Right atrium auricular region (tissue), 2 donors: ENCODE measurements around the gene CELA3A. TPM values are rescaled to one million over a fixed set of nuclear protein-coding genes. Genes with fewer than 3 reads are reported as not detected.
"Not testable (repeated sequence)": the region's sequence is repeated elsewhere in the genome, so short reads cannot be mapped to it uniquely, and the experiment has no call there.

Experiments used
- DNase-seq: peaks from one replicate; pipeline ENCODE4 v3.0.0-alpha.2; 2019; ENCODE audit warnings: low spot score
- H3K27ac ChIP-seq, 2 donors: fragments of 200-600 bp; sonication (generic); 1 replicate in 1 of 2; 2 replicates in 1 of 2; pipeline ENCODE4 v1.5.1; 2016 to 2019
- H3K27me3 ChIP-seq, 2 donors: fragments of 200-600 bp; sonication (generic); one replicate each; pipeline versions ENCODE4 v1.5.1 to v1.6.0; 2017 to 2019
- H3K36me3 ChIP-seq: fragments of 200-600 bp; sonication (generic); one replicate; pipeline ENCODE4 v1.5.1; 2016
- H3K4me1 ChIP-seq, 2 donors: fragments of 200-600 bp; sonication (generic); one replicate each; pipeline versions ENCODE4 v1.5.1 to v1.6.0; 2017 to 2019
- H3K4me3 ChIP-seq, 2 donors: fragments of 200-600 bp; sonication (generic); 1 replicate in 1 of 2; 2 replicates in 1 of 2; pipeline ENCODE4 v1.5.1; 2017 to 2019; ENCODE audit warnings: mild to moderate bottlenecking in 1 of 2, moderate library complexity in 1 of 2
- H3K9me3 ChIP-seq, 2 donors: fragments of 200-600 bp; sonication (generic); one replicate each; pipeline ENCODE4 v1.5.1; 2019
- total RNA-seq, 2 donors: library from RNA; depleted of rRNA; stranded (reverse); fragments of >200 nt; gene quantifications; one replicate each; pipeline ENCODE4 v1.1.0, GENCODE V29; 2016
- TF ChIP-seq, protein P1 (sequence below), 2 donors: fragments of 200-600 bp; sonication (generic); IDR thresholded peaks; one replicate each; pipeline ENCODE4 v1.5.1; 2019; ENCODE audit warnings: antibody characterized with exemption in 2 of 2

CELA3A gene
- total RNA-seq, 2 donors from 2014 or later = not detected

DNA sequence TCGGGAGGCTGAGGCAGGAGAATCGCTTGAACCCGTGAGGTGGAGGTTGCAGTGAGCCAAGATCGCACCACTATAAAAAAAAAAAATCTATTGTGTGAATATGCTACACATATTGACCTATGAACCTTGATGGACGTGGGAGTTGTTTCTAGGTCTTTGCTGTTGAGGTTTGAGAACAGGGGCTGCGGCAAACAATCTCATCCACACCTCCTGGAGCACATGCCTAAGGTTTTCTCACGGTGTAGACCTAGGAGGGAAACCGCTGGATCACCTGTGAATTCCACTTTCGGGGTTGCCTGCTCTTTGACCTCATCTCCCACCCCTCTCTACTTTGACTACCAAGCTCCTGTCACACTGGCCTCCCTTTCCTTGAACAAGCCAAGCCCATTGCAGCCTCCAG, 26.2 kb upstream of the CELA3A start:
- H3K4me3 ChIP-seq, H3K9me3 ChIP-seq, H3K36me3 ChIP-seq, H3K27me3 ChIP-seq, H3K27ac ChIP-seq, H3K4me1 ChIP-seq, DNase-seq: not testable (repeated sequence)

DNA sequence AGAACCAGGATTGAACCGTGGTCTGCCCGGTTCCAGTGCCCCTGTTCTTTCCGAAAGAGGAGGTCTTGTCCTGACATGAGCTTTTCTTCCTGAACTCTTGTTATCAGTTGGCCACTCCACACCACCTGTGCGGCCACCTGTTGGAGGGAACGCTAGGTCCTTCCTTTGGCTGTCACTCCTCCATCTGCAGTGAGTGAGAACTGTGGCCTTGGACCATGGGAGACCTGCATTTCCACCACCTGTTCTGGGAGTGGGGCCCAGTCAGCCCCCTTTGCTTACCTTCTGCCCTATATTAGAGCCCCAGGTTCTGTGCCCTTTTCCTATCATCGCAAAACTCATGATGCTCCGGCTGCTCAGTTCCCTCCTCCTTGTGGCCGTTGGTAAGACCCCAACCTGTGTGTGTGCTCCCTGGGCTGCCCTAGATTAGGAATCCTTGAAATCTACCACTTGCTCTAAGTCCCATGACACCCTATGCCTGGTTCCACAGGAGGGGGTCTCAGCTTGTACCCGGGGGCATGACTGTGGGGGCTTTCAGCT, 24.7 kb upstream of the CELA3A start, which contains the start of gene CELA3B:
Gene CELA3B, plus strand, starts transcription at position 320 of the 537 bp plus-strand sequence. Its CDS starts 18 bp downstream, at position 338.
- not testable (repeated sequence) for H3K36me3 ChIP-seq, H3K4me3 ChIP-seq, DNase-seq, H3K4me1 ChIP-seq, H3K9me3 ChIP-seq, H3K27ac ChIP-seq, H3K27me3 ChIP-seq

DNA sequence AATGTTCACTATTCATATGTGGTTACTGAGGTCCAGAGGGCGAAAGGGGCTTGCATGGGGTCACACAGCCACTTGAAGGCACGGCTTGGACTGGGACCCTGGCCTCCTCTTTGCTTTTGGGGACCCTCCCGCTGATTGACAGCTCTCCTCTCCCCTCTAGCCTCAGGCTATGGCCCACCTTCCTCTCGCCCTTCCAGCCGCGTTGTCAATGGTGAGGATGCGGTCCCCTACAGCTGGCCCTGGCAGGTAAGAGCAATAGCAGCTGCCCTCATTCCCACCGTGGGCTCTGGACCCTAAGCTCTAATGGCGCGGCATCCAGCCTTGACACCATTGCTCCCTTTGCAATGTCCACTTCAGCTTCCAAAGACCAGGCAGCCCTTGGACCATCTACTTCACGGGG, 23.2 kb upstream of the CELA3A start:
- H3K27ac ChIP-seq, H3K4me3 ChIP-seq, H3K9me3 ChIP-seq, H3K36me3 ChIP-seq, H3K4me1 ChIP-seq, H3K27me3 ChIP-seq, DNase-seq: not testable (repeated sequence)

DNA sequence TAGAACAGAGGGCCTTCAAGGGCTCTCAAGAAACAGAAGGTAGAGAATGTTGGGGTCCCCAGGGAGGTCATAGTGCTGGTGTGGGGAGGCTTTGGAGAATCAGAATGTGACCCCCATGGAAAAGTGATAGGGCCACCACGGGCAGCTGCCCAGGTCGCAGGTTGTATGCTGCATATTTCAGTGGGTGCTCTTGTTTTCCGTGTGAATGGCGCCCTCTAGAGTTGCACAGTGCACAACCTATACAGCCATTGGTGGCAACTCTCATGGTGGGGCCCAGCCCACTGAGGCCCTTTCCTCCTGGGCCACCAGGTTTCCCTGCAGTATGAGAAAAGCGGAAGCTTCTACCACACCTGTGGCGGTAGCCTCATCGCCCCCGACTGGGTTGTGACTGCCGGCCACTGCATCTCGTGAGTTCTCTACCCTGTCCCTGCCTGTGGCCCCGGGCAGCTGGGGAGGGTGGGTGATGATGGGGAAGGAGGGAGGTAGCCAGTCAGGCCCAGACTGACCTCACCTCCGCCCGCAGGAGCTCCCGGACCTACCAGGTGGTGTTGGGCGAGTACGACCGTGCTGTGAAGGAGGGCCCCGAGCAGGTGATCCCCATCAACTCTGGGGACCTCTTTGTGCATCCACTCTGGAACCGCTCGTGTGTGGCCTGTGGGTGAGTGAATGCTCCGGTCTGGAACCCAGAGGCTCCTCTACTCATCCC, 20.8 kb upstream of the CELA3A start:
- H3K27ac ChIP-seq, H3K36me3 ChIP-seq, H3K9me3 ChIP-seq, DNase-seq, H3K4me1 ChIP-seq, H3K4me3 ChIP-seq, H3K27me3 ChIP-seq: not testable (repeated sequence)
- TF ChIP-seq, protein P1, sequence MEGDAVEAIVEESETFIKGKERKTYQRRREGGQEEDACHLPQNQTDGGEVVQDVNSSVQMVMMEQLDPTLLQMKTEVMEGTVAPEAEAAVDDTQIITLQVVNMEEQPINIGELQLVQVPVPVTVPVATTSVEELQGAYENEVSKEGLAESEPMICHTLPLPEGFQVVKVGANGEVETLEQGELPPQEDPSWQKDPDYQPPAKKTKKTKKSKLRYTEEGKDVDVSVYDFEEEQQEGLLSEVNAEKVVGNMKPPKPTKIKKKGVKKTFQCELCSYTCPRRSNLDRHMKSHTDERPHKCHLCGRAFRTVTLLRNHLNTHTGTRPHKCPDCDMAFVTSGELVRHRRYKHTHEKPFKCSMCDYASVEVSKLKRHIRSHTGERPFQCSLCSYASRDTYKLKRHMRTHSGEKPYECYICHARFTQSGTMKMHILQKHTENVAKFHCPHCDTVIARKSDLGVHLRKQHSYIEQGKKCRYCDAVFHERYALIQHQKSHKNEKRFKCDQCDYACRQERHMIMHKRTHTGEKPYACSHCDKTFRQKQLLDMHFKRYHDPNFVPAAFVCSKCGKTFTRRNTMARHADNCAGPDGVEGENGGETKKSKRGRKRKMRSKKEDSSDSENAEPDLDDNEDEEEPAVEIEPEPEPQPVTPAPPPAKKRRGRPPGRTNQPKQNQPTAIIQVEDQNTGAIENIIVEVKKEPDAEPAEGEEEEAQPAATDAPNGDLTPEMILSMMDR (IDR thresholded peaks at IDR 0.05) = peak in 1 of 2 donors; percentile 27

DNA sequence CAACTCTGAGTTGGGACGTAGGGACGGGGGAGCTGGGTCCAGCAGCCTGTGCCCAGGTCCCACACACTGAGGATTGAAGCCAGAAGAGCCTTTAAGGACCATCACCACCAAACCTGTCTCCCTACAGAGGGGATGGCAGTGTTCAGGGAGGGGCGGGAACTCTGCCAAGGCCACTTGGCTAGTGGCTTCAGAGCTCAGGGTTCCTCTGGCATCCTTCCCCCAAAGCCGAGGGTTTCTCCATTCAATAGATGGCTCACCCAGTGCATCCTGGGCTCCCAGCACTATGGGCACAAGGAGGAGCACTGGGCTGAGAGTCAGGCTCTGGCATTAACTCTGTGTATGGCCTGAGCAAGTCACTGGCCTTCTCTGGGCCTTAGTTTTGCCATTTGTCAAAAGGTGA, 20.2 kb upstream of the CELA3A start:
- H3K27me3 ChIP-seq, H3K4me1 ChIP-seq, H3K4me3 ChIP-seq, DNase-seq, H3K27ac ChIP-seq, H3K36me3 ChIP-seq, H3K9me3 ChIP-seq: not testable (repeated sequence)

DNA sequence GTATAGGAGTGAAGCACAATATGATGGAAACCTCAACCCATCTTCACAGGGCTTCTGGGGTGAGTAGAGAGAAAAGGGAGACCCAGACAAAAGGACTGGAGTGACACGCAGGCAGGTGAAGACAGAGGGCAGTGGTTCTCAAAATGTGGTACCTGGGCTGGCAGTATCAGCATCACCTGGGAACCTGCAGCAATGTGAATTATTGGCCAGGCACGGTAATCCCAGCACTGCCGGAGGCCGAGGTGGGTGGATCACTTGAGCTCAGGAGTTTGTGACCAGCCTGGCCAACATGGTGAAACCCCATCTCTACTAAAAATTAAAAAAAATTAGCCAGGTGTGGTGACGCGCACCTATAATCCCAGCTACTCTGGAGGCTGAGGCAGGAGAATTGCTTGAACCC, 19.3 kb upstream of the CELA3A start:
- H3K4me3 ChIP-seq, H3K36me3 ChIP-seq, H3K27ac ChIP-seq, H3K9me3 ChIP-seq, H3K4me1 ChIP-seq, DNase-seq, H3K27me3 ChIP-seq: not testable (repeated sequence)

DNA sequence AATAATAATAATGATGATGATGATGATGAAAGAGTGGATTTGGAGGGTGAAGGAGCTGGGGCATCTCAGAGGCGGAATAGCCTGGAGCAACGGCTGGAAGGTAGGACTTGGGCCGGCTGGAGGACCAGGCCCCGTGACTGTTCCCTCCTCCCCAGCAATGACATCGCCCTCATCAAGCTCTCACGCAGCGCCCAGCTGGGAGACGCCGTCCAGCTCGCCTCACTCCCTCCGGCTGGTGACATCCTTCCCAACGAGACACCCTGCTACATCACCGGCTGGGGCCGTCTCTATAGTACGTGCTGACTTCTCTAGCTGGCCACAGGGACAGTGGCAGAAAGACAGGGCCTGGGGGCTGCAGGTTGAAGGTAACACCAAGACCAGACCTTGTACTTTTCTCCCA, 17.9 kb upstream of the CELA3A start:
- not testable (repeated sequence) for H3K4me3 ChIP-seq, DNase-seq, H3K36me3 ChIP-seq, H3K27me3 ChIP-seq, H3K27ac ChIP-seq, H3K9me3 ChIP-seq, H3K4me1 ChIP-seq

DNA sequence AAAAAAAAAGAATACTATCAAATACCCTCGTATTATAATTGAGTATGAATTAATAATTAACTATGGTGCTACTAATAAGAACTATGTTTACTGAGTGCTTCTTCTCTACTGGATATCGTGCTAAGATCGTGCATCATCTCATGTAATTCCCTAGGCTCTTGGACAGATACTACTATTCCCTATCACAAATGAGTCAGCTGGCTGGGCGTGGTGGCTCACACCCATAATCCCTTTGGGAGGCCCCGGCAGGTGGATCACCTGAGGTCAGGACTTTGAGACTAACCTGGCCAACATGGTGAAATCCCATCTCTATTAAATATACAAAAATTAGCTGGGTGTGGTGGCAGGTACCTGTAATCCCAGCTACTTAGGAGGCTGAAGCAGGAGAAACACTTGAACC, 15.6 kb upstream of the CELA3A start:
- H3K4me1 ChIP-seq, H3K27me3 ChIP-seq, H3K4me3 ChIP-seq, DNase-seq, H3K36me3 ChIP-seq, H3K27ac ChIP-seq, H3K9me3 ChIP-seq: not testable (repeated sequence)

DNA sequence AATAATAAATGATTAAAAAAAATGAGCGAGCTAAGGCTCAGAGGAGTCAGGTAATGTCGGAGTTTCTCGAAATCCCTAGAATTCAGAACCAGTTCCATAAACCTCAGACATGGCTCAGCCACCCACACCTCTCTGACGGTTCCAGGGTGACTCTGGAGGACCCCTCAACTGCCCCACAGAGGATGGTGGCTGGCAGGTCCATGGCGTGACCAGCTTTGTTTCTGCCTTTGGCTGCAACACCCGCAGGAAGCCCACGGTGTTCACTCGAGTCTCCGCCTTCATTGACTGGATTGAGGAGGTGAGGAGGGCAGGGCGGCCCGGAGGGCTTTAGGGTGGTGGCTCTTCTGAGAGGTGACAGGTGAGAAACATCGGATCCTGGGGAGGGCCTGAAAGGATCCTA, 15.1 kb upstream of the CELA3A start:
- not testable (repeated sequence) for H3K4me3 ChIP-seq, H3K27ac ChIP-seq, H3K27me3 ChIP-seq, DNase-seq, H3K36me3 ChIP-seq, H3K4me1 ChIP-seq, H3K9me3 ChIP-seq

DNA sequence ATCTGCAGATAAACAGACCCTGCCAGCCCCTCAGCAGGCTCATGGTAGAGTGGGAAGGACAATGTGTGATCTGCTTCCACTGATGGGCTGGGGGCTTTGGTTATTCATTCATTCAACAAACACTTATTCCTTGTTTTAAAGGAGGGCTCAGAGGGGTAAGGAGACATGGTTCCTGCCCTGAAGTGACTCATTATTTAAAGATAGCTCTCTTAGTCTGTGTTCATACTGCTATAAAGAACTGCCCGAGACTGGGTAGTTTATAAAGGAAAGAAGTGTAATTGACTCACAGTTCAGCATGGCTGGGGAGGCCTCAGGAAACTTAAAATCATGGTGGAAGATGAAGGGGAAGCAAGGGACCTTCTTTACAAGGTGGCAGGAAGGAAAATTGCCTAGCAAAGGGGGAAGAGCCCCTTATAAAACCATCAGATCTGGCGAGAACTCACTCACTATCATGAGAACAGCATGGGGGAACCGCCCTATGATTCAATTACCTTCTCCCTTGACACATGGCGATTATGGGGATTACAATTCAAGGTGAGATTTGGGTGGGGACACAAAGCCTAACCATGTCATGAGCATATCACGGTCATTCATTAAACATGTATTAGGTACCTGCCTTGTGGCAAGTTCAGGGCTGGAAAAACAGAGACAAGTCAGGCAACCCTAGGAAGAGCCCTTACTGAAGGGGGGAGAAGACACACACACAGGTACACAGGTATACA, 11.6 kb upstream of the CELA3A start:
- not testable (repeated sequence) for H3K4me3 ChIP-seq, H3K9me3 ChIP-seq, H3K27ac ChIP-seq, DNase-seq, H3K36me3 ChIP-seq, H3K27me3 ChIP-seq, H3K4me1 ChIP-seq

DNA sequence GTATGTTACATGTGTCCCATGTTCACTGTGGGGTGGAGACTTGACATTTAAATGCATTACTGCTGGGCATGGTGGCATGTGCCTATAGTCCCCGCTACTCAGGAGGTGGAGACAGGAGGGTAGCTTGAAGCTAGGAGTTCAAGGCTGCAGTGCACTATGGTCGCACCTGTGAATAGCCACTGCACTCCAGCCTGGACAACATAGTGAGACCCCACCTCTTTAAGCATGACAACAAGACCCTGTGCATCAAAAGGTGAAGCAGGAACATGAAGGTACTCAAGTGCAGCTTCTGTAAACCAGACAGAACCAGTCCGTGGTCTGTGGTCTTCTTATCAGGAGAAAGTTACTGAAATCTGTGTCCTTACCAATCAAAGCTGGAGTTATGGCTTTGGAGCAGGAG, 9.3 kb upstream of the CELA3A start:
- H3K9me3 ChIP-seq, H3K36me3 ChIP-seq, H3K4me1 ChIP-seq, H3K4me3 ChIP-seq, DNase-seq, H3K27ac ChIP-seq, H3K27me3 ChIP-seq: not testable (repeated sequence)

DNA sequence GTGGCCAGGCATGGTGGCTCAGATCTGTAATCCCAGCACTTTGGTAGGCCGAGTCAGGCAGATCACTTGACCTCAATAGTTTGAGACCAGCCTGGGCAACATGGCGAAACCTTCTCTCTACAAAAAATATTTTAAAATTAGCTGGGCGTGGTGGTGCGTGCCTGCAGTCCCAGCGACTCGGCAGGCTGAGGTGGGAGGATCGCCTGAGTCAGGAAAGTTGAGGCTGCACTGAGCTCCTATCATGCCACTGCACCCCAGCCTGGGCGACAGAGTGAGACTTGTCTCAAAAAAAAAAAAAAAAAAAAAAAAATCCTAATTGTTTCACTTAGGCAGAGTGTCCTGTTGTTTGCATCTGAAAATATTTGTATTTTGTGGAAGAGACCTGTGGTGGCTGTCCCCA, 6.7 kb upstream of the CELA3A start:
- not testable (repeated sequence) for H3K4me3 ChIP-seq, H3K36me3 ChIP-seq, DNase-seq, H3K27me3 ChIP-seq, H3K27ac ChIP-seq, H3K4me1 ChIP-seq, H3K9me3 ChIP-seq

DNA sequence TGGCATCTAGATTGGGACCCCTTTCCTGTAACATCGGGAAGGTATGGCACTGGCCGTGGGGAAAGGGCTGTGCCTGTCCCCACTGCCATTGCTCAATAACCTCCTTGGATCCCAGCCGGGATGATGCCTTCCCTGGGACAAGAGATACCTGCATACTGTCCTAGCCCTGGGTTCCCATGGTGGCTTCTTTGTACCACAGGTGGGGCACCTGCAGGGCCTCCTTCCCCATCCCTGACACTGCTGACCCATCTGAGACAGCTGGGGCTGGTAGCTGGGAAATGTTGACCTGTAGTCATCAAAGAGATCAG, 4.8 kb upstream of the CELA3A start:
- H3K9me3 ChIP-seq, DNase-seq, H3K27me3 ChIP-seq, H3K4me3 ChIP-seq, H3K4me1 ChIP-seq, H3K27ac ChIP-seq, H3K36me3 ChIP-seq: not testable (repeated sequence)

DNA sequence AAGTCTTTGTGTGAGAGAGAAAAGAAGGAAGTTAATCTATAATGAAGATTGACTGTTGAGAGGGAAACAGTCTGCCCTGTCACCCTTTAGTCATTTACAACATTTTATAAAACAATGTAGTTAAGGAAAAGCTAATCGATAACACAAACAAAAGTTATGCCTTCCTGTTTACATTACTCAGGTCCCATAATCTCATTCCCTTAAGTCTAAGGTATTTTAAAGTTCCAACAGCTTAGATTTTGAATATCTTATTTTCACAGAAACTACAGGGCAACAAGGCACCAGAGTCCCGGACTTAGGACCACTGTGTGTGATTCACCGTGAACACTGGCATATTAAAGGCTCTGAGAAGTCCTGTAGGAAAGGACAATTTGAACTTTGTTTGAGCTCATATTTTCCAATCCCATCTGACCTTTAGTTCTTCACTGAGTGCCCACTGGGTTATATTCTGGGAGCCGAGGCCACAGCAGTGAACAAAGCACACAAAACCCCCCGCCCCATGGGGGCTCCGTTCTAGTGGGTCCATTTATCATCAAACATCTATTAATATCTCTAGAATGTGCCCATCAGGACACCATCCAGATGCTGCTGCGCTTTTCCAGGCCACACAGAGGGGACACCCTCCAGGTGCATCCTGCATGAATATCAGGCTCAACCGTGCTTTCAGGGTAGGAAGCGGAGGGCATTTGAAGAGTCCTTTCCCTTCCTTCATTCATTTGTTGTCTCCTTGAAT, 3.4 kb upstream of the CELA3A start:
- not testable (repeated sequence) for H3K4me3 ChIP-seq, H3K27ac ChIP-seq, H3K36me3 ChIP-seq, H3K27me3 ChIP-seq, H3K4me1 ChIP-seq, H3K9me3 ChIP-seq, DNase-seq
